Stomach (tissue), 9 donors: ENCODE data around the gene HSD17B13. TPM values are rescaled to one million over a fixed set of nuclear protein-coding genes. Genes with fewer than 3 reads are reported as not detected.

Source experiments
- DNase-seq, 2 donors: peaks; one replicate each; pipeline versions ENCODE4 v3.0.0 to v3.0.0-alpha.2; 2013 to 2019
- H3K27ac ChIP-seq, 5 donors: fragments of 200-600 bp in 4 of 5; sonication (generic) in 4 of 5; one replicate each; pipeline ENCODE4 v1.5.1; 2013 to 2019; ENCODE audit warnings: mild to moderate bottlenecking in 1 of 5, moderate library complexity in 1 of 5
- H3K27me3 ChIP-seq, 3 donors: fragments of 200-600 bp; sonication (generic); one replicate each; pipeline ENCODE4 v1.5.1; 2017 to 2019; ENCODE audit warnings: mixed run types in 1 of 3
- H3K36me3 ChIP-seq, 4 donors: fragments of 200-600 bp; sonication (generic); 1 replicate in 3 of 4; 2 replicates in 1 of 4; pipeline ENCODE4 v1.5.1; 2016 to 2019
- H3K4me1 ChIP-seq, 4 donors: fragments of 200-600 bp; sonication (generic); one replicate each; pipeline ENCODE4 v1.5.1; 2016 to 2019
- H3K4me3 ChIP-seq, 4 donors: fragments of 200-600 bp; sonication (generic) in 3 of 4; one replicate each; pipeline ENCODE4 v1.5.1; 2016 to 2019; ENCODE audit warnings: mild to moderate bottlenecking in 1 of 4
- H3K9me3 ChIP-seq, 4 donors: fragments of 200-600 bp; sonication (generic); one replicate each; pipeline ENCODE4 v1.5.1; 2016 to 2019
- CTCF ChIP-seq, 7 experiments: fragments of 450-650 bp in 4 of 7; fragments of 200-600 bp in 3 of 7; sonication (generic) in 3 of 7; IDR thresholded peaks; one replicate each; pipeline ENCODE4 v1.5.1; 2016 to 2019; ENCODE audit warnings: antibody characterized with exemption in 7 of 7, control low read depth in 2 of 7, mild to moderate bottlenecking in 1 of 7
- EP300 ChIP-seq: sonication (generic); formaldehyde crosslinking; IDR thresholded peaks from one replicate; pipeline ENCODE4 v1.6.1; 2017; ENCODE audit warnings: antibody characterized with exemption
- POLR2A ChIP-seq, 4 donors: fragments of 450-650 bp; IDR thresholded peaks; one replicate each; pipeline ENCODE4 v1.6.1; 2016; ENCODE audit warnings: antibody characterized with exemption in 4 of 4, control low read depth in 2 of 4, mild to moderate bottlenecking in 1 of 4, moderate library complexity in 1 of 4
- POLR2AphosphoS5 ChIP-seq, 3 donors: sonication (generic); formaldehyde crosslinking; IDR thresholded peaks; one replicate each; pipeline ENCODE4 v1.6.1; 2016; ENCODE audit warnings: antibody characterized with exemption in 3 of 3
- WGBS, 5 donors: extraction: QIAGEN DNeasy Blood & Tissue Kit in 3 of 5; methylation state at CpG; one replicate each; pipeline versions ENCODE4 v1.1.5 to v1.1.7; 2013 to 2018; 5-methylcytosine and 5-hydroxymethylcytosine counted together
- intact Hi-C: fragments of 100-400 bp; cut with DNase I; formaldehyde crosslinking; loops from one replicate; pipeline ENCODE4 v1.15.1; 2023; ENCODE audit warnings: low total_unique reads
- polyA plus RNA-seq, 3 donors: library from polyadenylated mRNA; stranded (reverse); fragments of 200-250 nt; gene quantifications; one replicate each; pipeline ENCODE4 v1.2.3, GENCODE V29; 2013
- total RNA-seq, 5 donors: library from RNA; depleted of rRNA; stranded (reverse); fragments of >200 nt; gene quantifications; one replicate each; pipeline versions ENCODE4 v1.1.0 to v1.2.3, GENCODE V29; 2014 to 2016
- donor health status: healthy with polysubstance abuse.
- donor health status: Bipolar disorder and iron deficiency.
- donor health status: healthy.

The HSD17B13 gene
- total and polyA plus RNA-seq, 8 donors, result 0.05 to 1.8 (median 0.87) TPM; not detected in 4

GRCh38 chr4:87313756-87314155 is 8.9 kb downstream of the HSD17B13 start:
- Histone ChIP-seq H3K36me3 (no peaks in the 10 kb centered on the region), H3K4me1 (no peaks in the 10 kb centered on the region), H3K4me3 (no peak overlapping the region), H3K27me3 (no peaks in the 10 kb centered on the region), H3K9me3 (no peaks in the 10 kb centered on the region), H3K27ac (no peak overlapping the region)
- no peak for DNase-seq
- intact Hi-C loops, result no loop called here
- no peak for TF ChIP-seq POLR2AphosphoS5 (IDR thresholded peaks at IDR 0.05)
- no peak for TF ChIP-seq POLR2A (IDR thresholded peaks at IDR 0.05)
- TF ChIP-seq EP300, result no peak
- TF ChIP-seq CTCF (IDR thresholded peaks at IDR 0.05), result no peak
- WGBS, 5 donors, result 82 to 89% (median 87%) methylated on average over 3 of the region's 3 CpGs

GRCh38 chr4:87311684-87312083 is 11.0 kb downstream of the HSD17B13 start:
- Histone ChIP-seq H3K9me3 (no peaks in the 10 kb centered on the region), H3K4me3 (no peak overlapping the region), H3K36me3 (no peaks in the 10 kb centered on the region), H3K27me3 (no peaks in the 10 kb centered on the region), H3K4me1 (no peaks in the 10 kb centered on the region), H3K27ac (no peak overlapping the region)
- TF ChIP-seq POLR2AphosphoS5 (IDR thresholded peaks at IDR 0.05) (no peak), CTCF (IDR thresholded peaks at IDR 0.05) (no peak), POLR2A (IDR thresholded peaks at IDR 0.05) (no peak), EP300 (no peak)
- intact Hi-C loops, result no loop called here
- DNase-seq, result no peak
- WGBS, 5 donors, result 90 to 100% (median 99%) methylated on average over 3 of the region's 3 CpGs

GRCh38 chr4:87310691-87311335 is 11.9 kb downstream of the HSD17B13 start:
- TF ChIP-seq POLR2A (IDR thresholded peaks at IDR 0.05) (no peak), CTCF (IDR thresholded peaks at IDR 0.05) (no peak), EP300 (no peak), POLR2AphosphoS5 (IDR thresholded peaks at IDR 0.05) (no peak)
- Histone ChIP-seq H3K4me3 (no peak overlapping the region), H3K4me1 (peaks cover 0 to 1% (median 0%) of the 10 kb centered on the region in 4 donors), H3K27ac (no peak overlapping the region), H3K9me3 (no peaks in the 10 kb centered on the region), H3K27me3 (no peaks in the 10 kb centered on the region), H3K36me3 (no peaks in the 10 kb centered on the region)
- no peak for DNase-seq
- intact Hi-C loops, result no loop called here
- WGBS, 5 donors, result 61 to 74% (median 65%) methylated on average over 4 of the region's 4 CpGs

DNA sequence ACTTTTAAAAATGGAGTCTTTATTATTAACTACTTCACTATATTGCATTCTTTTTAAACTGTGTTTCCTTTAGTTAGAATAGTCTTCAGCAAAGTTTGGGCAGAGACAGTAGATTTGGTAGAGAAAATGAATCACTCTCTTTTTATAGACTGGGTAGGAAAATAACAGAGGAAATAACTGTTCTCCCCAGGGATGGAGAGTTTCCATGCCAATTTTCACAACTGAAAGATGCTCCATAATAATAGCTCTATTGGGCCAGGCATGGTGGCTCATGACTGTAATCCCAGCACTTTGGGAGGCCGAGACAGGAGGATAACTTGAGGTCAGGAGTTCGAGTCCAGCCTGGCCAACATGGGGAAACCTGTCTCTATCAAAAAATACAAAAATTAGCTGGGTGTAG is 13.1 kb downstream of the HSD17B13 start:
- intact Hi-C loops, result no loop called here
- WGBS, 5 donors, result 77 to 94% (median 91%) methylated on average over 2 of the region's 2 CpGs
- Histone ChIP-seq H3K36me3 (no peaks in the 10 kb centered on the region), H3K9me3 (no peaks in the 10 kb centered on the region), H3K27me3 (no peaks in the 10 kb centered on the region), H3K4me1 (peaks cover 0 to 9% (median 0%) of the 10 kb centered on the region in 4 donors), H3K4me3 (no peak overlapping the region), H3K27ac (no peak overlapping the region)
- TF ChIP-seq EP300 (no peak), POLR2AphosphoS5 (IDR thresholded peaks at IDR 0.05) (no peak), CTCF (IDR thresholded peaks at IDR 0.05) (no peak), POLR2A (IDR thresholded peaks at IDR 0.05) (no peak)
- no peak for DNase-seq
